GM23338 (cell line): ENCODE results near the gene MROH2A. TPM values are rescaled to one million over a fixed set of nuclear protein-coding genes. Genes with fewer than 3 reads are reported as not detected.

Source experiments
- ATAC-seq: fragments of 200-7000 bp; cut with Tn5 transposase; 3 replicates; pipeline ENCODE4 v1.9.1; 2020
- DNase-seq: peaks from one replicate; pipeline ENCODE4 v3.0.0-alpha.2; 2015; ENCODE audit warnings: low spot score
- H2AFZ ChIP-seq: fragments of 200-600 bp; sonication (generic); 2 replicates; pipeline ENCODE4 v1.8.0; 2016; ENCODE audit warnings: antibody characterized with exemption, mild to moderate bottlenecking, moderate library complexity
- H3F3A ChIP-seq: fragments of 200-600 bp; sonication (generic); replicated peaks from 2 replicates; pipeline ENCODE4 v1.8.0; 2017; ENCODE audit warnings: antibody characterized with exemption, mixed run types, low read depth
- H3K27ac ChIP-seq: fragments of 200-600 bp; sonication (generic); 2 replicates; pipeline ENCODE4 v1.6.1; 2016; ENCODE audit warnings: low read depth
- H3K27me3 ChIP-seq: fragments of 200-600 bp; sonication (generic); 2 replicates; pipeline ENCODE4 v1.8.0; 2016; ENCODE audit warnings: mild to moderate bottlenecking, mixed run types, moderate library complexity; ENCODE audit not compliant: insufficient read depth
- H3K36me3 ChIP-seq: fragments of 200-600 bp; sonication (generic); 2 replicates; pipeline ENCODE4 v1.8.0; 2016; ENCODE audit warnings: mild to moderate bottlenecking; ENCODE audit not compliant: insufficient read depth
- H3K4me1 ChIP-seq: fragments of 200-600 bp; sonication (generic); 2 replicates; pipeline ENCODE4 v1.8.0; 2016; ENCODE audit warnings: mild to moderate bottlenecking, moderate library complexity; ENCODE audit not compliant: insufficient read depth
- H3K4me2 ChIP-seq: fragments of 200-600 bp; sonication (generic); 2 replicates; pipeline ENCODE4 v1.7.1; 2017; ENCODE audit warnings: mixed run types
- H3K4me3 ChIP-seq: fragments of 200-600 bp; sonication (generic); 2 replicates; pipeline ENCODE4 v1.6.1; 2016; ENCODE audit warnings: mixed run types
- H3K79me2 ChIP-seq: fragments of 200-600 bp; sonication (generic); replicated peaks from 2 replicates; pipeline ENCODE4 v1.8.0; 2017; ENCODE audit warnings: mild to moderate bottlenecking; ENCODE audit not compliant: insufficient read depth
- H3K9me2 ChIP-seq: fragments of 200-600 bp; sonication (generic); 2 replicates; pipeline ENCODE4 v1.8.0; 2017; ENCODE audit not compliant: insufficient read depth
- H4K20me1 ChIP-seq: fragments of 200-600 bp; sonication (generic); replicated peaks from 2 replicates; pipeline ENCODE4 v1.8.0; 2017; ENCODE audit warnings: mild to moderate bottlenecking; ENCODE audit not compliant: insufficient read depth
- H3K27ac Mint-ChIP-seq: 2 replicates; pipeline ENCODE4 v1.8.0; 2020; ENCODE audit warnings: inconsistent platforms, mild to moderate bottlenecking, moderate library complexity, mixed read lengths
- H3K27me3 Mint-ChIP-seq: 3 replicates; pipeline ENCODE4 v1.8.0; 2022; ENCODE audit warnings: low read depth, mild to moderate bottlenecking, moderate library complexity, mixed read lengths, inconsistent platforms; ENCODE audit not compliant: insufficient read depth, poor library complexity
- H3K36me3 Mint-ChIP-seq: 3 replicates; pipeline ENCODE4 v1.8.0; 2021; ENCODE audit warnings: low read depth, mild to moderate bottlenecking, inconsistent platforms, moderate library complexity, mixed read lengths
- H3K4me1 Mint-ChIP-seq: 3 replicates; pipeline ENCODE4 v1.8.0; 2020; ENCODE audit warnings: mild to moderate bottlenecking, inconsistent platforms, mixed read lengths
- H3K4me3 Mint-ChIP-seq: 3 replicates; pipeline ENCODE4 v1.8.0; 2021; ENCODE audit warnings: moderate library complexity, mild to moderate bottlenecking, inconsistent platforms, mixed read lengths
- H3K9me3 Mint-ChIP-seq: 3 replicates; pipeline ENCODE4 v1.8.0; 2020; ENCODE audit warnings: moderate library complexity, mild to moderate bottlenecking, inconsistent platforms, mixed read lengths
- EZH2 ChIP-seq: fragments of 200-600 bp; sonication (generic); IDR thresholded peaks from one replicate; pipeline ENCODE4 v1.8.0; 2017; ENCODE audit warnings: antibody characterized with exemption, mild to moderate bottlenecking, low read depth; ENCODE audit not compliant: unreplicated experiment
- JUNB ChIP-seq: IDR thresholded peaks from one replicate; pipeline ENCODE4 v1.6.1; 2016; ENCODE audit warnings: antibody characterized with exemption; ENCODE audit not compliant: unreplicated experiment
- NANOG ChIP-seq: IDR thresholded peaks from 2 replicates; pipeline ENCODE4 v1.6.1; 2016; ENCODE audit warnings: antibody characterized with exemption, borderline replicate concordance
- POLR2AphosphoS5 ChIP-seq: IDR thresholded peaks from 2 replicates; pipeline ENCODE4 v1.6.1; 2016; ENCODE audit warnings: antibody characterized with exemption, low read depth
- REST ChIP-seq: IDR thresholded peaks from one replicate; pipeline ENCODE4 v1.6.1; 2018; ENCODE audit warnings: antibody characterized with exemption; ENCODE audit not compliant: unreplicated experiment
- STAT1 ChIP-seq: IDR thresholded peaks from one replicate; pipeline ENCODE4 v1.6.1; 2016; ENCODE audit warnings: antibody characterized with exemption; ENCODE audit not compliant: unreplicated experiment
- ZNF114 ChIP-seq: fragments of 250-450 bp; sonication (Bioruptor Pico); IDR thresholded peaks from 2 replicates; pipeline ENCODE4 v1.5.0; 2020; ENCODE audit warnings: mild to moderate bottlenecking, moderate library complexity
- ZNF331 ChIP-seq: fragments of 250-450 bp; sonication (Bioruptor Pico); IDR thresholded peaks from 2 replicates; pipeline ENCODE4 v1.5.0; 2020; ENCODE audit warnings: low read depth, mild to moderate bottlenecking, moderate library complexity
- ZNF462 ChIP-seq: fragments of 250-450 bp; sonication (Bioruptor Pico); IDR thresholded peaks from 2 replicates; pipeline ENCODE4 v1.5.0; 2020; ENCODE audit warnings: mild to moderate bottlenecking, moderate library complexity
- polyA plus RNA-seq: library from polyadenylated mRNA; unstranded; fragments of >200 nt; fragmentation: Nextera tagmentation; extraction: Ambion mirVana; gene quantifications from 2 replicates; pipeline ENCODE4 v1.2.1, GENCODE V29; 2016
- total RNA-seq: library from RNA; depleted of rRNA; stranded (reverse); fragments of >200 nt; shearing (Covaris generic); gene quantifications from 2 replicates; pipeline ENCODE4 v1.2.3, GENCODE V29; 2014
- TF ChIP-seq, protein P1 (sequence below): IDR thresholded peaks from 2 replicates; pipeline ENCODE4 v1.6.1; 2016; ENCODE audit warnings: antibody characterized with exemption

MROH2A gene
- total and polyA plus RNA-seq, 2 experiments from 2014 or later = not detected

- ATAC-seq = no peak
- Mint-ChIP-seq H3K27ac (no peak overlapping the region), H3K27me3 (peaks cover 11% of the 10 kb centered on the region), H3K4me1 (no peaks in the 10 kb centered on the region; the same call in 2 of the 3 replicates), H3K36me3 (no peaks in the 10 kb centered on the region; the same call in 1 of the 3 replicates), H3K4me3 (no peak overlapping the region), H3K9me3 (peaks cover 16% of the 10 kb centered on the region)
- TF ChIP-seq REST = no peak
- no peak for TF ChIP-seq ZNF114
- Histone ChIP-seq H4K20me1 (no peaks in the 10 kb centered on the region), H3K27ac (no peak overlapping the region), H3K4me2 (no peak overlapping the region), H3K9me2 (no peaks in the 10 kb centered on the region), H3K36me3 (no peaks in the 10 kb centered on the region), H3K27me3 (no peaks in the 10 kb centered on the region), H3K4me3 (no peak overlapping the region), H3K4me1 (no peaks in the 10 kb centered on the region), H3K79me2 (no peaks in the 10 kb centered on the region), H3F3A (no peaks in the 10 kb centered on the region), H2AFZ (no peak overlapping the region)
- no peak for DNase-seq
Measured at GRCh38 chr2:233793465-233794127, 15.5 kb downstream of the MROH2A start.

DNA sequence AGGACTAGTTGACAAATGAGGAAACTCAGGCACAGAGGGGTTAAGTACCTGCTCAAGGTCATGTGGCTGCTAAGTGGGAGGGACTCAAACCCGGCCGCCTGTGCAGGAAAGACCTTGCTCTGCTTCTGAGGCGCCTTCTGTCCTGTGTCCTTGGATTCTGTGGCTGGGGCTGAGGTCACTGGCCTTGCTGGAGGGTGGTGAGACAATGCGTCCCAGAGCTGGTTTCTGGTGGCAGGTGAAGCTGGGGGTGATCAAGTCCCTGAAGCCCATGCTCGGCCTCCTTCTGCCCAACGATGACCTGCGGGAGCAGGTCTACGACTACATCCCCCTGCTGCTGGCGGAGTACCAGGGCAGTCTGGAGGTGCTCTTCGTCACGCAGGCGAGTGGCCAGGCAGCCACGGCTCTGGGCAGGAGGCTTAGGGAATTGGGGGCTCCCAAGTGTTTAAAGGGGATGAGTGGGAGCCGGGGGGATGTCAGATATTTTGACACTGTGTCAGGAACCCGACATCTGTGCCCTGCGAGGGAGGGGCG is 16.1 kb downstream of the MROH2A start:
- no peaks in the 10 kb centered on the region for H3K9me2 ChIP-seq
- H3K27ac ChIP-seq = no peak overlapping the region
- H3K27me3 ChIP-seq = no peaks in the 10 kb centered on the region
- ATAC-seq (no peak), DNase-seq (no peak)
- H3K27me3 Mint-ChIP-seq = peaks cover 7% of the 10 kb centered on the region
- H3K36me3 Mint-ChIP-seq = no peaks in the 10 kb centered on the region; the same call in 1 of the 3 replicates
- H3F3A ChIP-seq = no peaks in the 10 kb centered on the region
- no peaks in the 10 kb centered on the region; the same call in 2 of the 3 replicates for H3K4me1 Mint-ChIP-seq
- H4K20me1 ChIP-seq = no peaks in the 10 kb centered on the region
- no peaks in the 10 kb centered on the region for H3K4me1 ChIP-seq
- H3K4me2 ChIP-seq = no peak overlapping the region
- H2AFZ ChIP-seq = no peak overlapping the region
- H3K27ac Mint-ChIP-seq = no peak overlapping the region
- no peaks in the 10 kb centered on the region for H3K79me2 ChIP-seq
- no peak overlapping the region for H3K4me3 ChIP-seq
- H3K36me3 ChIP-seq = no peaks in the 10 kb centered on the region
- H3K4me3 Mint-ChIP-seq = no peak overlapping the region
- peaks cover 13% of the 10 kb centered on the region for H3K9me3 Mint-ChIP-seq
- no peak for TF ChIP-seq ZNF462
- no peak for TF ChIP-seq ZNF331 (CRISPR knock-in tag)
- no peak for TF ChIP-seq NANOG
- TF ChIP-seq EZH2 = no peak
- no peak for TF ChIP-seq STAT1
- TF ChIP-seq JUNB = no peak
- TF ChIP-seq, protein P1, sequence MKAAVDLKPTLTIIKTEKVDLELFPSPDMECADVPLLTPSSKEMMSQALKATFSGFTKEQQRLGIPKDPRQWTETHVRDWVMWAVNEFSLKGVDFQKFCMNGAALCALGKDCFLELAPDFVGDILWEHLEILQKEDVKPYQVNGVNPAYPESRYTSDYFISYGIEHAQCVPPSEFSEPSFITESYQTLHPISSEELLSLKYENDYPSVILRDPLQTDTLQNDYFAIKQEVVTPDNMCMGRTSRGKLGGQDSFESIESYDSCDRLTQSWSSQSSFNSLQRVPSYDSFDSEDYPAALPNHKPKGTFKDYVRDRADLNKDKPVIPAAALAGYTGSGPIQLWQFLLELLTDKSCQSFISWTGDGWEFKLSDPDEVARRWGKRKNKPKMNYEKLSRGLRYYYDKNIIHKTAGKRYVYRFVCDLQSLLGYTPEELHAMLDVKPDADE = no peak
- TF ChIP-seq ZNF114 = no peak
- no peak for TF ChIP-seq POLR2AphosphoS5
